HG03095 (cell line): ENCODE measurements around the gene EEIG1.
"Not testable (repeated sequence)": the region's sequence is repeated elsewhere in the genome, so short reads cannot be mapped to it uniquely, and the experiment has no call there.

Experiments
- ATAC-seq: cut with Tn5 transposase; IDR thresholded peaks from one replicate; pipeline ENCODE4 v1.9.1; 2021; ENCODE audit warnings: moderate library complexity; ENCODE audit not compliant: unreplicated experiment

The EEIG1 gene

DNA sequence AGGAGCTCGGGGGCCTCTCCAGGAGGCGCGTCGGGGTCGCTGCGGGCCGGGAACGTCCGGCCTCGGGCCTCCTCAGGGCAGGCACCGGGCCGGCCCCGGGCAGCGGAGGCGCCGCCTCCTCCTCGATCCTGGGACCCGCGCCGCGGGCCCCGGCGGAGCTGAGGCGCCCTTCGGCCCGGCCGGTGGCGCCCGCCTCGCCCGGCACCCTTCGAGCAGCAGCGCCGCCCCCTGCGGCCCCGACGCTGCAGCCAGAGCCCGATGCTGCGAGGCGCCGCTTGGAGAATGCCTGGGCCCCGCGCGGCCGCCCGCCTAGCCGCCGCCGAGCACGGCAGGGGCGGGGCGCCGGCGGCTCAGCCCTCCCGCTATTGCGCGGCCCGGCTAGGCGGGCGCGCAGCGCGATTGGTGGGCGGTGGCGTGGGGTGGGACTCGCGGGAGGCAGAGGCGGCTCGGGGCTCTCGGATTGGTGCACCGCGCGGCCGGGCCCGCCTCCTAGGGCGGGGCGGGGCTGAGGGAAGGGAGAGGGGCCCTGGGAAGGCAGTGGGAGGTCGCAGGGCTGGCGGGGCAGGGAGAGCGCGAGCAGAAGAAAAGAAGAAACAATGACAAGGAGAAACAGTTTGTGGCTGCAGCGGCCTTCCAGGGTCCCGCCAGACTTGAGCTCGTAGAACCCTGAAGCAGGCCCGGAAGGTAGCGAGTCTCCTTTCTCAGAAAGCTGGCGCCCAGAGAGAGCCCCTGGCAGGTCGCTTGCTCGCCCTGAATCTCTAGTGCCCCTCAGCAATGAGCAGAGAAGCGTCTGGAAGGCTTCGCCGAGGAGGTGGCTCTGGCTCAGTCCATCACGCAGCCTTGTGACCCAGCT, at the start of gene EEIG1:
EEIG1 (minus strand) TSS at position 284 of the 853 bp plus-strand sequence. CDS start 852 bp downstream, outside the sequence.
- peak; percentile 63 for ATAC-seq

- ATAC-seq = no peak
These were observed 46.9 kb upstream of the EEIG1 start for GRCh38 chr9:128027705-128028104.

DNA sequence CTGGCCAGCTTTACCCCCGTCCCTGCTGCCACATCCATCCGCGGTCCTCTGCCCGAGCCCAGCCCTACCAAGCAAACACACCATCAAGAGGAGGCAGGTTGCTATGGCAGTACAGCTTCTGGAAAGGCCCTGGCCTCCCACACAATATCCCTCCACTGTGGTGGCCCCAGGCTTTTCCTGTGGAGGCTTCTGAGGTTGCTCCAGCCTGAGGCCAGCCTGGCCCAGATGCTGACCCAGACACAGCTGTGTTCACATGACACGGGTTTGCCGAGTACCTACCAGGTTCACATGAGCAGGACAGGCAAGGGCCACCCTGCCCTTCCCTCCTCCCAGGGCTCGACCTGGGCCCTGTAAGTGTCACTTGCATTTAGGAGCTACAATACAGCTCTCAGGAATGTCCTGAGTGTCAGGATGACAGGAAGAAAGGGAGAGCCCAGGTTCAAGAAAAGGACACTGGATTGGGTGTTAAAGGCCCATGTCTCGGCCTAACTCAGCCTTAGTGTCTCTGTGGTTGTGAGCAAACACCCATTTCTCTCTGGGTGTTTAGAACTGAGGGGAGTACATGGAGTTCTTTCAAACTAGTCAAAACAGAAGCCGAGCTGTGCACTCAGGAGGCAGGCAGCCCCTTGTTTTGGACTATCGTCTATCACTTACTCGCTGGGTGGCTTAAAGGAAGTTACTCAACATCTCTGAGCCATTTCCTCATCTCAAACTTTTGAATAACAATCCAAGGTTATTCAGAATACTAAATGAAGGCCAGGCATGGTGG, 46.2 kb upstream of the EEIG1 start:
- no peak for ATAC-seq

DNA sequence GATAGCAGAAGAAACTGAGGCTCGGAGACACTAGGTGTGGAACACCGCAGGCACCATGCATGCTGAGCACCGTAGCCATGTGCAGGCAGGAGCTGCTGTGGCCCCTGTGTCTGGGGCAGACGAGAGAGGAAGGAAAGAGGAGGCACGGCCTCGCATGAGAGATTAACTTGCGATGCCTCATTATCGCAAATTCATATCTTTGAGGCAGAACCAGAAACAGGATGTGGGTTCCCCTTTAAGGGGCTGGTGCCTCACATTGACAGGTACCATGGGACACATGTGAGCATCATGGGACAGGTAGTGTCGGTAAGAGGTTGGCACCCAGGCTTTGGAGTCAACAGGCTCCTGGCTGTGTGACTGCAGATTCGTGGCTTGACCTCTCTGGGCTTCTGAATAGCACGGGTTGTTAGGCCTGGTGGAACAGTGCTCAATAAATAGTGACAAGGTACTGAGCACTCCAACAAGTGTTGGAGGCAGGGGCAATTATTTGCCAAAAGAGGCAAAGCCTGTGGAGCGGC, 45.5 kb upstream of the EEIG1 start:
- no peak for ATAC-seq

DNA sequence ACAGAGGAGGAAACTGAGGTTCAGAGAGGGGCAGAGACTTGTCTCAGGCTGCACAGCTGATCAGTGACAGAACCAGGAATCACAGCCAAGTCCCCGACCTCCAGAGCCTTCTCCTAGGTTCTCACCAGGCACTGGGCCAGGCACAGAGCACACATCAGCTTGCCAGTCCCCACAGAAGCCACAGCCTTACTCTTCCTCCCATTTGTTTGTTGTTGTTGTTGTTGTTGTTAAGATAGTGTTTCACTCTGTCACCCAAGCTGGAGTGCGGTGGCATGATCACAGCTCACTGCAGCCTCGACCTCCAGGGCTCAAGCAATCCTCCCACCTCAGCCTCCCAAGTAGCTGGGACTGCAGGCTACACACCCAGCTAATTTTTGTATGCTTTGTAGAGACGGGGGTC, 44.9 kb upstream of the EEIG1 start:
- no peak for ATAC-seq

- no peak for ATAC-seq
These were observed 44.0 kb upstream of the EEIG1 start for GRCh38 chr9:128024761-128025308.

GRCh38 chr9:128023671-128024070, 42.9 kb upstream of the EEIG1 start:
- ATAC-seq = not testable (repeated sequence)

GRCh38 chr9:128022886-128023285, 42.1 kb upstream of the EEIG1 start:
- ATAC-seq = no peak

DNA sequence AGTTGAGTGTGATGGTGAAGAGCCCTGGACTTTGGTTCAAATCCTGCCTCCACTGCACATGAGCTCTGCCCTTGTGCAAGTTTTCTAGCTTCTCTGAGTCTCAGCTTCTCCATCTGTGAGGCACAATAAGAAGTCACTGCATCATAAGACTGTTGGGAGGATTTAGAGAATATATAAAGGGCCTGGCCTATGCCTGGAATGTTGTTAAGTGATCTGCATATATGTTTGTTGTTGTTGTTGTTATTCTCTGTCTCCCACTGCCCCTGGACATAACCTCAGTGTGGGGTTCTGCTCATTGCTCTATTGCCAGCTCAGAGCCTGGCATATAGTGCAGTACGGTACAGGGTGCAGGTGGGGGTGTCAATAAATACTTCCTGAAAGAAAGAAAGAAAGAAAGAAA, 40.3 kb upstream of the EEIG1 start:
- ATAC-seq = no peak

GRCh38 chr9:128020692-128021091, 39.9 kb upstream of the EEIG1 start:
- no peak for ATAC-seq

- ATAC-seq = no peak
These were observed 34.9 kb upstream of the EEIG1 start for GRCh38 chr9:128015696-128016095.

- no peak for ATAC-seq
These were observed 30.5 kb upstream of the EEIG1 start for GRCh38 chr9:128011071-128011817.

GRCh38 chr9:128009639-128010038, 28.9 kb upstream of the EEIG1 start:
- ATAC-seq = no peak

DNA sequence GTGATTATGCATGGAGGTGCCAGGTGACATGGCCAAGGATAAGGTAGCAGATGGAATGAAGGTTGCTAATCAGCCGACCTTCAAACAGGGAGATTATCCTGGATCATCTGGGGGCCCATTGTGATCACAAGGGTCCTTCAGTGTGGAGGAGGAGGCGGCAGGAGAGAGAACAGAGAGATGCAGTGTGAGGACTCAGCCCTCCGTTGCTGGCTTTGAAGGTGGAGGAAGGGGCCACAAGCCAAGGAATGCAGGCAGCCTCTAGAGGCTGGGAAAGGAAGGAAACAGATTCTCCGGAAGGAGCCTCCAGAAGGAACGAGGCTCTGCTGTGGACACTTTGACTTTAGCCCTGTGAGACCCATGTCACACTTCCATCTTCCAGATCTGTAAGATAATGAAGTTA, 27.4 kb upstream of the EEIG1 start:
- ATAC-seq = no peak

GRCh38 chr9:128007566-128008138, 26.9 kb upstream of the EEIG1 start:
- ATAC-seq = peak; percentile 76

- ATAC-seq = no peak
These were observed 25.7 kb upstream of the EEIG1 start for GRCh38 chr9:128006332-128006996.

DNA sequence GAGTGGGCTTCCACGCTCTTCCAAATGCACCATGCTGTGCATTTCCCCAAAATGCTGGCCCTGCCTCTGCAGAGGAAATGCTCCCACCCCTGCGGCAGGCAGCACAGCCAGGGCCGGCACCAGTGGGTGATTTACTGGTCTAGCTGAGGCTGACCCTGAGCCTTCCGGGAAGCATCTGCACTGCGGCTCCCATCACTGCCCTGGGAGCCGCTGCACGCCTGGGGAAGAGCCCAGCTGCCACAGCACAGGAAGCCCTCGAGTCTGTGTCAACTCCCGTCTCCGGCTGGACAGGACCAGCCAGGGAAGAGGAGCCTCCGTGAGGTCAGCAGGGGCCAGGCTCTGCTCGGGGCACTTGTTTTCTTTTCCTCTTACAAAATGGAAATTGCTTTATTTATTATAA, 25.1 kb upstream of the EEIG1 start:
- ATAC-seq = no peak

DNA sequence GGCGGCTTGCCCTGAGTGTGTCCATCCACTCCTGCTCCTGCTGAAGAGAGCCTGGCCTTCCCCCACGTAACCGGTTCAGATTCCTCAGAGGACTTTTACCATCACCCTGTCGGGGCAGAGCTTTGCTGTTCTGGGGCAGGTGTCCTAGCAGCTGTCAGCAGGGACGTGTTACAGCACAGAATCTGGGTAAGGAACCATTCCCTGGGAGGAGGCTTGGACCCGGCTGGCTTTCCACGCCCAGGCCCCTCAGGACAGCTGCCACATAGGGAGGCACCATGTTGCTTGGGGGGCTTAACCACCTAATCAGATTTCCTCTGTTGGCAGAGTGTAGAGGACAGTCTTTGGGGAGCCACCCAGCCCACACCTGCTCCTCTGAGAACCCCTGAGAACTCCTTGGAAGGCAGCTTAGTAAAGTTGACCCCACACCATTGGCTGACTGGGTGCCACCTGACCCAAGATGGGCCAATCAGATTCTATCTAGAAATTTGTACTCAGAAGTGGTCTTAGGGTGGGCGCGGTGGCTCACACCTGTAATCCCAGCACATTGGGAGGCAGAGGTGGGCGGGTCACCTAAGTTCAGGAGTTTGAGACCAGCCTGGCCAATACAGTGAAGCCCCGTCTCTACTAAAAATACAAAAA, 23.3 kb upstream of the EEIG1 start:
- ATAC-seq = no peak

DNA sequence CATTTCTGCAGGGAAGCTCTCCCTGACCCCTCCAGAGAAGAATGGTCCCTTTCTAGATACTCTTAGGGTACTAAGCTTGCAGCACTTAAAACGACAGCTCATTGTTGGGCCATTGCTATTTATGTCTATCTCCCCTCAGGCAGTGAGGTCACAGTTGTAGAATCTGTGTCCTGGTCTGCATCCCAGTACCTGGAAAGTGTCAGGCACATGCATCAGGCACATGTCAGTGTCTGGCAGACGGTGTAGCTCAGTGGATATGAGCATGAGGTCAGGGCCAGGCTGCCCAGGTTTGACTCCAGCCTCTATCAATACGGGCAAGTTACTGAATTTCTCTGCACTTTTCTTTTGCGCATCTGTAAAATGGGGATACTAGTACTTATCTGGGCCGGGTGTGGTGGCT, 22.2 kb upstream of the EEIG1 start:
- ATAC-seq = no peak
